Measurements from ENCODE around the gene GABBR2. TPM values are rescaled to one million over a fixed set of nuclear protein-coding genes. Genes with fewer than 3 reads are reported as not detected.

GABBR2 gene
- total RNA-seq, 1 experiment from 2014 or later = 0.76 TPM

GRCh38 chr9:98600631-98601030 is 108.1 kb downstream of the GABBR2 start:
- ChIA-PET CTCF (interaction anchor here (0.7 kb wide), 1 partner anchor 87 kb away, joined by 3 read pairs; no protein-coding TSS in a partner anchor), POLR2A (ENCODE audit: unreplicated experiment) (no interaction called here)
- DNase-seq = no peak

GRCh38 chr9:98599566-98600216 is 109.0 kb downstream of the GABBR2 start:
- ChIA-PET POLR2A (ENCODE audit: unreplicated experiment) (no interaction called here), CTCF (interaction anchor here (0.7 kb wide), 1 partner anchor 88 kb away, joined by 3 read pairs; no protein-coding TSS in a partner anchor)
- Histone ChIP-seq H3K27me3 (ENCODE audit: insufficient read depth, low read depth) (no peaks in the 10 kb centered on the region), H2AFZ (no peak overlapping the region), H3F3A (ENCODE audit: insufficient read depth, low read depth) (no peaks in the 10 kb centered on the region), H3K27ac (no peak overlapping the region), H3K9me2 (ENCODE audit: insufficient read depth) (no peaks in the 10 kb centered on the region), H3K4me1 (replicated peaks; ENCODE audit: insufficient read depth) (peaks cover 13% of the 10 kb centered on the region), H3K4me2 (no peak overlapping the region), H3K9me3 (ENCODE audit: insufficient read depth, low read depth) (no peaks in the 10 kb centered on the region), H3K4me3 (no peak overlapping the region), H4K20me1 (ENCODE audit: insufficient read depth) (no peaks in the 10 kb centered on the region), H3K79me2 (ENCODE audit: low read depth) (no peaks in the 10 kb centered on the region), H3K36me3 (ENCODE audit: low read depth) (no peaks in the 10 kb centered on the region)
- DNase-seq = no peak
- BruUV-seq (replicated peaks) = no TSS peak
- no peak for TF ChIP-seq CTCF (conservative IDR thresholded peaks at IDR 0.05)
- no peak for TF ChIP-seq EZH2 (IDR thresholded peaks at IDR 0.05; ENCODE audit: low read depth)
- intact Hi-C loops (cut with micrococcal nuclease; ENCODE audit: unreplicated experiment) = no loop called here

More at GRCh38 chr9:98600631-98601030, 108.1 kb downstream of the GABBR2 start:
- no TSS peak for BruUV-seq (replicated peaks)
- no peaks in the 10 kb centered on the region for H4K20me1 ChIP-seq (ENCODE audit: insufficient read depth)
- no peak overlapping the region for H3K27ac ChIP-seq
- TF ChIP-seq CTCF (conservative IDR thresholded peaks at IDR 0.05) = no peak
- no peak for TF ChIP-seq EZH2 (IDR thresholded peaks at IDR 0.05; ENCODE audit: low read depth)
- no peaks in the 10 kb centered on the region for H3K27me3 ChIP-seq (ENCODE audit: insufficient read depth, low read depth)
- peaks cover 13% of the 10 kb centered on the region for H3K4me1 ChIP-seq (replicated peaks; ENCODE audit: insufficient read depth)
- H3K4me3 ChIP-seq = no peak overlapping the region
- H3K79me2 ChIP-seq (ENCODE audit: low read depth) = no peaks in the 10 kb centered on the region
- no peaks in the 10 kb centered on the region for H3F3A ChIP-seq (ENCODE audit: insufficient read depth, low read depth)
- no peaks in the 10 kb centered on the region for H3K9me3 ChIP-seq (ENCODE audit: insufficient read depth, low read depth)
- intact Hi-C loops (cut with micrococcal nuclease; ENCODE audit: unreplicated experiment) = no loop called here
- H3K4me2 ChIP-seq = peak overlapping the region; percentile 26
- no peaks in the 10 kb centered on the region for H3K36me3 ChIP-seq (ENCODE audit: low read depth)
- no peaks in the 10 kb centered on the region for H3K9me2 ChIP-seq (ENCODE audit: insufficient read depth)
- H2AFZ ChIP-seq = no peak overlapping the region

- BruUV-seq (replicated peaks) = no TSS peak
- intact Hi-C loops (cut with micrococcal nuclease; ENCODE audit: unreplicated experiment) = no loop called here
- CTCF ChIA-PET = no interaction called here
These were observed 109.9 kb downstream of the GABBR2 start for GRCh38 chr9:98598861-98599260.

More at GRCh38 chr9:98598861-98599260, 109.9 kb downstream of the GABBR2 start:
- POLR2A ChIA-PET (ENCODE audit: unreplicated experiment) = no interaction called here
- Histone ChIP-seq H3K79me2 (ENCODE audit: low read depth) (no peaks in the 10 kb centered on the region), H3K4me1 (replicated peaks; ENCODE audit: insufficient read depth) (peaks cover 13% of the 10 kb centered on the region), H3K9me2 (ENCODE audit: insufficient read depth) (no peaks in the 10 kb centered on the region), H3F3A (ENCODE audit: insufficient read depth, low read depth) (no peaks in the 10 kb centered on the region), H2AFZ (no peak overlapping the region), H3K27me3 (ENCODE audit: insufficient read depth, low read depth) (no peaks in the 10 kb centered on the region), H3K9me3 (ENCODE audit: insufficient read depth, low read depth) (no peaks in the 10 kb centered on the region), H3K4me2 (no peak overlapping the region), H3K36me3 (ENCODE audit: low read depth) (no peaks in the 10 kb centered on the region), H4K20me1 (ENCODE audit: insufficient read depth) (no peaks in the 10 kb centered on the region), H3K4me3 (no peak overlapping the region), H3K27ac (no peak overlapping the region)
- TF ChIP-seq EZH2 (IDR thresholded peaks at IDR 0.05; ENCODE audit: low read depth) (no peak), CTCF (conservative IDR thresholded peaks at IDR 0.05) (no peak)
- no peak for DNase-seq
